PC-9 (cell line): ENCODE data around the gene NKAP.

ENCODE experiments used
- CTCF ChIP-seq: fragments of 200-600 bp; sonication (generic); conservative IDR thresholded peaks from 2 replicates; pipeline ENCODE4 v1.6.1; 2017; ENCODE audit warnings: mixed run types, antibody characterized with exemption, mild to moderate bottlenecking, moderate library complexity
- EZH2 ChIP-seq: fragments of 200-600 bp; sonication (generic); IDR thresholded peaks from 2 replicates; pipeline ENCODE4 v1.8.0; 2017; ENCODE audit warnings: antibody characterized with exemption, low read depth

- TF ChIP-seq EZH2 (no peak), CTCF (no peak)
These were observed 47.0 kb upstream of the NKAP start for GRCh38 chrX:119990556-119991004.
